MCF 10A (cell line): ENCODE results near the gene PMEPA1. TPM values are rescaled to one million over a fixed set of nuclear protein-coding genes. Genes with fewer than 3 reads are reported as not detected.

Experiments used
- BruUV-seq: library from RNA; stranded (reverse); fragments of 400-500 nt; replicated peaks from 2 replicates; lab custom pipeline; 2021; lab: Mats Ljungman, UMichigan
- CTCF ChIA-PET: fragments of 300-600 bp; sonication (Branson Sonifier 250); formaldehyde crosslinking; extraction: SDS; loops from one replicate; lab custom pipeline; 2021; ENCODE audit warnings: antibody characterized with exemption, inconsistent platforms; lab: Yijun Ruan, JAX
- POLR2A ChIA-PET: fragments of 300-600, 350-650 bp; sonication (Branson Sonifier 250); formaldehyde crosslinking; extraction: SDS; loops from one replicate; lab custom pipeline; 2020; ENCODE audit warnings: antibody characterized with exemption, inconsistent platforms; lab: Yijun Ruan, JAX
- DNase-seq: peaks from one replicate; pipeline ENCODE4 v3.0.0-alpha.2; 2018; ENCODE audit not compliant: unreplicated experiment
- H3K27ac Mint-ChIP-seq: one replicate; pipeline ENCODE4 v1.8.0; 2022; ENCODE audit warnings: mild to moderate bottlenecking, low read depth, mixed read lengths; ENCODE audit not compliant: unreplicated experiment
- H3K27me3 Mint-ChIP-seq: one replicate; pipeline ENCODE4 v1.8.0; 2022; ENCODE audit warnings: mixed read lengths; ENCODE audit not compliant: insufficient read depth, unreplicated experiment
- H3K36me3 Mint-ChIP-seq: one replicate; pipeline ENCODE4 v1.8.0; 2022; ENCODE audit warnings: mild to moderate bottlenecking, moderate library complexity, mixed read lengths; ENCODE audit not compliant: insufficient read depth, unreplicated experiment
- H3K4me1 Mint-ChIP-seq: one replicate; pipeline ENCODE4 v1.8.0; 2022; ENCODE audit warnings: mixed read lengths; ENCODE audit not compliant: insufficient read depth, unreplicated experiment
- H3K4me3 Mint-ChIP-seq: one replicate; pipeline ENCODE4 v1.8.0; 2022; ENCODE audit warnings: mild to moderate bottlenecking, moderate library complexity, mixed read lengths; ENCODE audit not compliant: unreplicated experiment
- H3K9me3 Mint-ChIP-seq: one replicate; pipeline ENCODE4 v1.8.0; 2022; ENCODE audit warnings: mixed read lengths; ENCODE audit not compliant: unreplicated experiment
- intact Hi-C: fragments of 100-400 bp; cut with micrococcal nuclease; formaldehyde crosslinking; loops from 2 replicates; pipeline ENCODE4 v1.14.1; 2022
- total RNA-seq: library from RNA; stranded (reverse); gene quantifications from 2 replicates; pipeline ENCODE4 v1.2.3, GENCODE V29; 2022
- TF ChIP-seq, protein P1 (sequence below): fragments of 200-600 bp; IDR thresholded peaks from one replicate; pipeline ENCODE4 v1.8.0; 2022; ENCODE audit warnings: antibody characterized with exemption, mild to moderate bottlenecking; ENCODE audit not compliant: unreplicated experiment

Gene PMEPA1
- total RNA-seq, 1 experiment from 2014 or later = 68.5 TPM

DNA sequence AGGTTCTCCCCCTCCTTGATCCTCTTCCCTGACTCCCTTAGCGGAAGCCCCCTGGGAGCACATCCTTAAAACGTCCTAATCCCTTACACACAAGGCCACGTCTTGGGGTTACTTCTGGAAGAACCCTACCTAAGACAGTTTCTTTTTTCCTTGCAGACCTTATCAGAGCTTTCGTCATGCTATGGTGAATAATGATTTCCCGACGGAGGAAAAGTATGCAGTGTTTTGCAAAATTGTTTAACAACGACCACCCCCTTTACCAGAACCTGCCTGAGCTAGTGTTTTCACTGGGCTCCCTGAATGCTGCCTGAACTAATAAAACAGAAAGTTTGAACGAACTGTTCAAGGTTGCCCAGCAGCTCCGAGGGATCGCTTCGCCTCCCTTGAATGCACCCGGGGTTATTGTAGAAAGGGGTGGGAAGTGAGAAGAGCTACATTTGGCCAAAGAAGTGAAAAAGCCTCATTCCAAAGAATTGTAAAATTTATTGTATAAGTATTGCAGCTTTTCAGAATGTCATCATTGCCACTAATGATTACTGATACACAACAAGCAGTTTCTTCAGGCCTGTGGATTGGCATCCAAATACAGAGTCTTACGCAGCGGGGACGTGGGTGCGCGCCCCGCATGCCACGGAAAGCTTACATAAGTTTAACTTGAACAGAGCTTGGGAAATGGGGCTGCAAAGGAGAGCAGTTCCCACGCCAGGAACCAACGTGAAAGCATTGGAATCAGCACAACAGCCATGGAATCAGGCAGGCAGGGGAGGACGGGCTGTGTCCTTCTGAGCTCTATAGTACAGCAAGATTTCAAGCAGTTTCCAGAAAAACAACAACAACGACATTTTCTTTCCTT is 61.7 kb downstream of the PMEPA1 start:
- intact Hi-C loops = no loop called here
- Mint-ChIP-seq H3K4me1 (no peaks in the 10 kb centered on the region), H3K27ac (no peak overlapping the region), H3K4me3 (no peak overlapping the region), H3K36me3 (peaks cover 25% of the 10 kb centered on the region), H3K9me3 (peaks cover 8% of the 10 kb centered on the region), H3K27me3 (no peaks in the 10 kb centered on the region)
- TF ChIP-seq, protein P1, sequence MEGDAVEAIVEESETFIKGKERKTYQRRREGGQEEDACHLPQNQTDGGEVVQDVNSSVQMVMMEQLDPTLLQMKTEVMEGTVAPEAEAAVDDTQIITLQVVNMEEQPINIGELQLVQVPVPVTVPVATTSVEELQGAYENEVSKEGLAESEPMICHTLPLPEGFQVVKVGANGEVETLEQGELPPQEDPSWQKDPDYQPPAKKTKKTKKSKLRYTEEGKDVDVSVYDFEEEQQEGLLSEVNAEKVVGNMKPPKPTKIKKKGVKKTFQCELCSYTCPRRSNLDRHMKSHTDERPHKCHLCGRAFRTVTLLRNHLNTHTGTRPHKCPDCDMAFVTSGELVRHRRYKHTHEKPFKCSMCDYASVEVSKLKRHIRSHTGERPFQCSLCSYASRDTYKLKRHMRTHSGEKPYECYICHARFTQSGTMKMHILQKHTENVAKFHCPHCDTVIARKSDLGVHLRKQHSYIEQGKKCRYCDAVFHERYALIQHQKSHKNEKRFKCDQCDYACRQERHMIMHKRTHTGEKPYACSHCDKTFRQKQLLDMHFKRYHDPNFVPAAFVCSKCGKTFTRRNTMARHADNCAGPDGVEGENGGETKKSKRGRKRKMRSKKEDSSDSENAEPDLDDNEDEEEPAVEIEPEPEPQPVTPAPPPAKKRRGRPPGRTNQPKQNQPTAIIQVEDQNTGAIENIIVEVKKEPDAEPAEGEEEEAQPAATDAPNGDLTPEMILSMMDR = no peak
- BruUV-seq = no TSS peak
- no peak for DNase-seq
- ChIA-PET CTCF (interaction anchor here (0.7 to 5.7 kb wide), 5 partner anchors 21 to 561 kb away, joined by 3 to 20 read pairs (median 4); no protein-coding TSS in a partner anchor), POLR2A (interaction anchor here (0.7 to 1.6 kb wide), 2 partner anchors 10 to 36 kb away, joined by 3 to 4 read pairs; no protein-coding TSS in a partner anchor)

DNA sequence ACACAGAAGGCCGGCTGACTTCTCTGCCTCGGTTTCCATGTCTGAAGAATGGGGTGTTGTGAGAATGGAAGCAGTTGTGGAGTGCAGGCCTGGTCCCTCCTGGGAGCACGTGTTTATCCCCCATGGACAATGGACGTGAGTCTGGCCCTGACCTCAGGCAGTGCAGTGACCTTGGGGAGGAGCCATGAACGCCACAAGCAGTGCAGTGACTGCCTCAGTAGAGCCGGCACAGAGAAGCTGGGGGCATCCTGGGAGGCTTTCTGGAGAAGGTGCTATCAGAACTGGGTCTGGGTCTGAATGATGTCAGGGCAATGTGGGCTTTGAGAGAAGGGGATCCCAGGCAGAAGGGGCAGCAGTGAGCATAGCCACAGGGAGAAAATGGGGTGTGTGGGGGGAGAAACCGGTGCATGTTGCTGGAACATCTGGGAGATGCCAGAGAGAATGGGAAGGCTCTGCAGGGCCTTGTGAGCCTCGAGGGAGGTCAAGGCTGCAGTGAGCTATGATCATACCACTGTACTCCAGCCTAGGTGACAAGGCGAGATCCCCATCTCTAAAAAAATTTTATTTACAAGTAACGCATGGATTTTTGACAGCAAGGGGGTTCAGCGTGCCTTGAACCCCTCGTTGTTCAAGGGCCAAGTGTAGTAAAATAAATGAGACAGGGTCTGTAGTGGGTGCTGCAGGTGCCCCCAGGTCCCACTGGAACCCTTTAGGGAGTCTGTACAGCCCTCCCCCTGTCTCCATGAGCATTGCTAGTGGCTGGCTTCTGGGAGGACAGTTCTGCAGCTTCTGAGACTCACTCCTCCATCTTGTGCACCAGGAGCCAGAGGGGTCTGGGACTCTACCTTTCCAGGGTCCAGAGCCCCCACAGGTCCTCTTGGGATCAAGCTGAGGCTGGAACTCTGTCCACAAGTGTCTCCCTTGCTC is 62.5 kb downstream of the PMEPA1 start:
- Mint-ChIP-seq H3K36me3 (peaks cover 19% of the 10 kb centered on the region), H3K27ac (no peak overlapping the region), H3K4me1 (no peaks in the 10 kb centered on the region), H3K4me3 (no peak overlapping the region), H3K9me3 (peaks cover 8% of the 10 kb centered on the region), H3K27me3 (peaks cover 8% of the 10 kb centered on the region)
- BruUV-seq = no TSS peak
- ChIA-PET CTCF (interaction anchor here (0.7 to 5.7 kb wide), 5 partner anchors 20 to 561 kb away, joined by 3 to 20 read pairs (median 4); no protein-coding TSS in a partner anchor), POLR2A (interaction anchor here (0.7 to 1.6 kb wide), 2 partner anchors 9 to 37 kb away, joined by 3 to 4 read pairs; no protein-coding TSS in a partner anchor)
- TF ChIP-seq, protein P1 = no peak
- no peak for DNase-seq
- intact Hi-C loops = no loop called here

DNA sequence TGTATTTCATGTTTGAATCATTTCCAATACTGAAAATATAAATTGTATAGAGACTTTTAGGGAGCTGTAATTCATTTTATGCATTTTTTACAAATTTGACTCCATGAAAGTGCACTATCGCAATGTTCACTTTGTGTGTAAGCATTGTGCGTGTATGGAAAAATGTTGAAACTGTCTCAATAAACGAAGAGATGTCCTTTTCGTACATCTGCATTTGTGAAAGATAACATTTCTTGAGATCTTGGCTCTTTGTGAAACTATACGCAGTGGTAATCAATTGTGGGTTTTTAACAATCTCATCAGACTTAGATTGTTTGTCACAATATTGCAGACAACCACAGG is 70.9 kb downstream of the PMEPA1 start:
- Mint-ChIP-seq H3K27me3 (peaks cover 85% of the 10 kb centered on the region), H3K36me3 (no peaks in the 10 kb centered on the region), H3K27ac (no peak overlapping the region), H3K4me3 (no peak overlapping the region), H3K9me3 (peaks cover 25% of the 10 kb centered on the region), H3K4me1 (no peaks in the 10 kb centered on the region)
- ChIA-PET CTCF (interaction anchor here (0.6 to 2.1 kb wide), 7 partner anchors 15 to 1365 kb away, joined by 3 to 14 read pairs (median 3); no protein-coding TSS in a partner anchor), POLR2A (interaction anchor here (1.1 kb wide), 1 partner anchor 9 kb away, joined by 3 read pairs; no protein-coding TSS in a partner anchor)
- intact Hi-C loops = no loop called here
- BruUV-seq = no TSS peak
- DNase-seq = no peak
- TF ChIP-seq, protein P1 = no peak
